Smooth muscle cell (in vitro differentiated cells): Measurements from ENCODE around the gene KRTCAP3. TPM values are rescaled to one million over a fixed set of nuclear protein-coding genes. Genes with fewer than 3 reads are reported as not detected.

Experiments used
- DNase-seq: peaks from one replicate; lab custom pipeline; 2025; ENCODE audit not compliant: unreplicated experiment; lab: John Stamatoyannopoulos, UW
- H2AFZ ChIP-seq: fragments of 200-600 bp; sonication (generic); 2 replicates; pipeline ENCODE4 v1.6.0; 2016; ENCODE audit warnings: antibody characterized with exemption, low read depth, mild to moderate bottlenecking
- H3F3A ChIP-seq: fragments of 200-600 bp; sonication (generic); 2 replicates; pipeline ENCODE4 v1.6.0; 2017; ENCODE audit warnings: antibody characterized with exemption, low read depth
- H3K27ac ChIP-seq: fragments of 200-600 bp; sonication (generic); 2 replicates; pipeline ENCODE4 v1.5.1; 2016; ENCODE audit warnings: low read depth, mild to moderate bottlenecking
- H3K27me3 ChIP-seq: fragments of 200-600 bp; sonication (generic); 2 replicates; pipeline ENCODE4 v1.6.1; 2016; ENCODE audit warnings: low read depth, mild to moderate bottlenecking
- H3K36me3 ChIP-seq: fragments of 200-600 bp; sonication (generic); 2 replicates; pipeline ENCODE4 v1.5.1; 2016; ENCODE audit warnings: low read depth
- H3K4me1 ChIP-seq: fragments of 200-600 bp; sonication (generic); 2 replicates; pipeline ENCODE4 v1.5.1; 2016; ENCODE audit warnings: low read depth
- H3K4me2 ChIP-seq: fragments of 200-600 bp; sonication (generic); 2 replicates; pipeline ENCODE4 v1.6.0; 2016; ENCODE audit warnings: mild to moderate bottlenecking
- H3K4me3 ChIP-seq: fragments of 200-600 bp; sonication (generic); 2 replicates; pipeline ENCODE4 v1.5.1; 2016; ENCODE audit warnings: mild to moderate bottlenecking
- H3K79me2 ChIP-seq: fragments of 200-600 bp; sonication (generic); 2 replicates; pipeline ENCODE4 v1.6.0; 2016; ENCODE audit warnings: low read depth, mild to moderate bottlenecking
- H3K9ac ChIP-seq: fragments of 200-600 bp; sonication (generic); 2 replicates; pipeline ENCODE4 v1.6.0; 2016; ENCODE audit warnings: low read depth
- H3K9me3 ChIP-seq: fragments of 200-600 bp; sonication (generic); replicated peaks from 2 replicates; pipeline ENCODE4 v1.5.1; 2016; ENCODE audit warnings: low read depth
- H4K20me1 ChIP-seq: fragments of 200-600 bp; sonication (generic); 2 replicates; pipeline ENCODE4 v1.6.0; 2016; ENCODE audit warnings: low read depth
- CTCF ChIP-seq: fragments of 200-600 bp; sonication (generic); IDR thresholded peaks from 2 replicates; pipeline ENCODE4 v1.5.1; 2017; ENCODE audit warnings: borderline replicate concordance, mild to moderate bottlenecking, antibody characterized with exemption; ENCODE audit not compliant: insufficient read depth, poor library complexity, severe bottlenecking
- WGBS: methylation state at CpG from one replicate; pipeline ENCODE4 v1.1.7; 2016; ENCODE audit warnings: low lambda C conversion rate; 5-methylcytosine and 5-hydroxymethylcytosine counted together
- polyA plus RNA-seq: library from polyadenylated mRNA; unstranded; fragments of >200 nt; fragmentation: Nextera tagmentation; extraction: Ambion mirVana; gene quantifications from 2 replicates; pipeline ENCODE4 v1.2.1, GENCODE V29; 2016
- total RNA-seq: library from RNA; depleted of rRNA; stranded (reverse); fragments of >200 nt; gene quantifications from 2 replicates; pipeline ENCODE4 v1.2.3, GENCODE V29; 2014

KRTCAP3 gene
- total and polyA plus RNA-seq, 2 experiments from 2014 or later = 2.9 to 3.2 TPM

GRCh38 chr2:27427863-27428212 lies 14.3 kb upstream of the KRTCAP3 start:
- peak overlapping the region; percentile 94 for H3K9ac ChIP-seq
- peak overlapping the region; percentile 92 for H3K4me2 ChIP-seq
- peak overlapping the region; percentile 96 for H2AFZ ChIP-seq
- peaks cover 21% of the 10 kb centered on the region for H3K4me1 ChIP-seq
- H3K27me3 ChIP-seq = no peaks in the 10 kb centered on the region
- H3K4me3 ChIP-seq = peak overlapping the region; percentile 92
- WGBS = 18% methylated on average over 7 of the region's 7 CpGs
- DNase-seq = no peak
- no peak for TF ChIP-seq CTCF
- peaks cover 8% of the 10 kb centered on the region for H3F3A ChIP-seq
- no peaks in the 10 kb centered on the region for H3K36me3 ChIP-seq
- H4K20me1 ChIP-seq = peaks cover 38% of the 10 kb centered on the region
- H3K27ac ChIP-seq = peak overlapping the region; percentile 92
- no peaks in the 10 kb centered on the region for H3K9me3 ChIP-seq
- peaks cover 32% of the 10 kb centered on the region for H3K79me2 ChIP-seq

- H2AFZ ChIP-seq = peak within 1 kb of the TSS; percentile 96
- peaks cover 21% of the 10 kb centered on the region for H3K4me1 ChIP-seq
- 2% methylated on average over 51 of the region's 75 CpGs for WGBS
- DNase-seq = peak; percentile 91
- no peaks in the 10 kb centered on the region for H3K9me3 ChIP-seq
- no peak for TF ChIP-seq CTCF
- H3K9ac ChIP-seq = peak within 1 kb of the TSS; percentile 94
- H3K27ac ChIP-seq = peak within 1 kb of the TSS; percentile 92
- H3K36me3 ChIP-seq = peaks cover 2% of the 10 kb centered on the region
- no peaks in the 10 kb centered on the region for H3K27me3 ChIP-seq
- peaks cover 44% of the 10 kb centered on the region for H4K20me1 ChIP-seq
- peaks cover 8% of the 10 kb centered on the region for H3F3A ChIP-seq
- H3K4me3 ChIP-seq = peak within 1 kb of the TSS; percentile 92
- peaks cover 37% of the 10 kb centered on the region for H3K79me2 ChIP-seq
- peak within 1 kb of the TSS; percentile 92 for H3K4me2 ChIP-seq
Measured at GRCh38 chr2:27428213-27428977, 13.8 kb upstream of the KRTCAP3 start, which contains the start of gene NRBP1. Gene NRBP1 (plus strand): TSS chr2:27428631. CDS start chr2:27433274, 4,643 bp downstream.

- TF ChIP-seq CTCF = no peak
- peaks cover 43% of the 10 kb centered on the region for H3K79me2 ChIP-seq
Measured at GRCh38 chr2:27428978-27429541, 13.1 kb upstream of the KRTCAP3 start.

GRCh38 chr2:27431395-27431794 lies 10.8 kb upstream of the KRTCAP3 start:
- DNase-seq = no peak
- Histone ChIP-seq H3K27me3 (no peaks in the 10 kb centered on the region), H3K36me3 (peaks cover 17% of the 10 kb centered on the region), H3K27ac (peak overlapping the region; percentile 92), H3K9me3 (no peaks in the 10 kb centered on the region), H3K79me2 (peaks cover 43% of the 10 kb centered on the region), H3F3A (peaks cover 17% of the 10 kb centered on the region), H2AFZ (no peak overlapping the region), H3K4me2 (peak overlapping the region; percentile 92), H3K9ac (no peak overlapping the region), H3K4me3 (no peak overlapping the region), H3K4me1 (peaks cover 21% of the 10 kb centered on the region), H4K20me1 (peaks cover 74% of the 10 kb centered on the region)
- TF ChIP-seq CTCF = no peak

More at GRCh38 chr2:27428978-27429541, 13.1 kb upstream of the KRTCAP3 start:
- 2% methylated on average over 21 of the region's 51 CpGs for WGBS
- Histone ChIP-seq H3K4me1 (peaks cover 21% of the 10 kb centered on the region), H3K27me3 (no peaks in the 10 kb centered on the region), H3K9ac (peak overlapping the region; percentile 94), H3F3A (peaks cover 8% of the 10 kb centered on the region), H3K36me3 (peaks cover 5% of the 10 kb centered on the region), H3K9me3 (no peaks in the 10 kb centered on the region), H4K20me1 (peaks cover 51% of the 10 kb centered on the region), H3K4me2 (peak overlapping the region; percentile 92), H2AFZ (peak overlapping the region; percentile 96), H3K4me3 (peak overlapping the region; percentile 92), H3K27ac (peak overlapping the region; percentile 92)
- peak; percentile 91 for DNase-seq
